SK-N-SH (cell line): Measurements from ENCODE around the gene ENKD1. TPM values are rescaled to one million over a fixed set of nuclear protein-coding genes. Genes with fewer than 3 reads are reported as not detected.

Experiments
- CTCF ChIA-PET: fragments of 300-600, 350-600 bp; formaldehyde crosslinking; extraction: SDS; loops from one replicate; lab custom pipeline; 2021; lab: Yijun Ruan, JAX
- POLR2A ChIA-PET: fragments of 350-600 bp; sonication (Branson Sonifier 250); formaldehyde crosslinking; extraction: SDS; loops from one replicate; lab custom pipeline; 2020; ENCODE audit warnings: antibody characterized with exemption, inconsistent platforms; lab: Yijun Ruan, JAX
- DNase-seq: peaks from one replicate; pipeline ENCODE4 v3.0.0; 2012
- H2AFZ ChIP-seq: fragments of 200-600 bp; sonication (generic); 2 replicates; pipeline ENCODE4 v1.8.1; 2016; ENCODE audit warnings: antibody characterized with exemption, mild to moderate bottlenecking, low read depth
- H3F3A ChIP-seq: fragments of 200-600 bp; sonication (generic); replicated peaks from 2 replicates; pipeline ENCODE3; 2016; ENCODE audit warnings: antibody characterized with exemption, mild to moderate bottlenecking; ENCODE audit not compliant: insufficient read depth
- H3K27ac ChIP-seq, 2 experiments: fragments of 200-500 bp in 1 of 2; fragments of 200-600 bp in 1 of 2; sonication (Bioruptor generic) in 1 of 2; sonication (generic), shearing (Covaris generic) in 1 of 2; 2 replicates each; pipeline versions ENCODE4 v1.5.1 to v1.6.1; 2014 to 2016; ENCODE audit warnings: low read depth in 2 of 2, inconsistent platforms in 1 of 2, low read length in 1 of 2, mild to moderate bottlenecking in 1 of 2, mixed read lengths in 1 of 2
- H3K27me3 ChIP-seq: fragments of 200-600 bp; sonication (generic), shearing (Covaris generic); 2 replicates; pipeline ENCODE4 v1.6.1; 2016; ENCODE audit warnings: mixed run types; ENCODE audit not compliant: insufficient read depth
- H3K36me3 ChIP-seq, 2 experiments: fragments of 200-500 bp in 1 of 2; fragments of 200-600 bp in 1 of 2; sonication (Bioruptor generic) in 1 of 2; sonication (generic) in 1 of 2; replicated peaks in 1 of 2; 2 replicates each; pipeline versions ENCODE3 to v1.5.1; 2014 to 2016; ENCODE audit warnings: low read length in 1 of 2, mild to moderate bottlenecking in 1 of 2; ENCODE audit not compliant: insufficient read depth in 2 of 2, control insufficient read depth in 1 of 2
- H3K4me1 ChIP-seq, 2 experiments: fragments of 200-500 bp in 1 of 2; fragments of 200-600 bp in 1 of 2; sonication (Bioruptor generic) in 1 of 2; sonication (generic), shearing (Covaris generic) in 1 of 2; 2 replicates each; pipeline versions ENCODE4 v1.5.1 to v1.6.1; 2014 to 2016; ENCODE audit warnings: low read depth in 1 of 2, low read length in 1 of 2, mixed run types in 1 of 2; ENCODE audit not compliant: insufficient read depth in 2 of 2, control insufficient read depth in 1 of 2
- H3K4me2 ChIP-seq: fragments of 200-600 bp; sonication (generic), shearing (Covaris generic); 2 replicates; pipeline ENCODE4 v1.6.1; 2017; ENCODE audit warnings: mixed run types
- H3K4me3 ChIP-seq, 2 experiments: fragments of 200-500 bp in 1 of 2; fragments of 200-600 bp in 1 of 2; sonication (Bioruptor generic) in 1 of 2; sonication (generic), shearing (Covaris generic) in 1 of 2; 2 replicates each; pipeline versions ENCODE4 v1.5.1 to v1.8.1; 2014 to 2016; ENCODE audit warnings: low read depth in 2 of 2, inconsistent platforms in 1 of 2, low read length in 1 of 2, mild to moderate bottlenecking in 1 of 2, mixed read lengths in 1 of 2, moderate library complexity in 1 of 2
- H3K79me2 ChIP-seq: fragments of 200-600 bp; sonication (generic); 2 replicates; pipeline ENCODE4 v1.8.1; 2017; ENCODE audit warnings: mild to moderate bottlenecking; ENCODE audit not compliant: insufficient read depth
- H3K9ac ChIP-seq: fragments of 200-600 bp; sonication (generic); 2 replicates; pipeline ENCODE4 v1.6.1; 2017; ENCODE audit warnings: mixed run types
- H3K9me2 ChIP-seq: fragments of 200-600 bp; sonication (generic); 2 replicates; pipeline ENCODE4 v1.6.1; 2017; ENCODE audit warnings: mixed run types
- H3K9me3 ChIP-seq: fragments of 200-600 bp; sonication (generic); 2 replicates; pipeline ENCODE4 v1.6.1; 2017; ENCODE audit warnings: mixed run types, mild to moderate bottlenecking, moderate library complexity
- H4K20me1 ChIP-seq: fragments of 200-600 bp; sonication (generic); 2 replicates; pipeline ENCODE4 v1.6.1; 2017; ENCODE audit warnings: mild to moderate bottlenecking, mixed run types; ENCODE audit not compliant: insufficient read depth
- ELF1 ChIP-seq: IDR thresholded peaks from 2 replicates; pipeline ENCODE4 v1.4.0; 2012
- EP300 ChIP-seq, 2 experiments: IDR thresholded peaks; 2 replicates each; pipeline versions ENCODE4 v1.4.0 to v1.6.1; 2012; ENCODE audit warnings: borderline replicate concordance in 1 of 2, low read depth in 1 of 2, low read length in 1 of 2
- FOSL2 ChIP-seq: IDR thresholded peaks from 2 replicates; pipeline ENCODE4 v1.4.0; 2012; ENCODE audit warnings: low read depth, mild to moderate bottlenecking, moderate library complexity, borderline replicate concordance
- FOXM1 ChIP-seq: IDR thresholded peaks from 2 replicates; pipeline ENCODE4 v1.4.0; 2012; ENCODE audit warnings: low read depth, mild to moderate bottlenecking
- GABPA ChIP-seq: IDR thresholded peaks from 2 replicates; pipeline ENCODE4 v1.4.0; 2012; ENCODE audit warnings: low read depth, mild to moderate bottlenecking
- MEF2A ChIP-seq: IDR thresholded peaks from 2 replicates; pipeline ENCODE4 v1.4.0; 2012; ENCODE audit warnings: low read depth, borderline replicate concordance
- NFIC ChIP-seq: IDR thresholded peaks from 2 replicates; pipeline ENCODE4 v1.4.0; 2012; ENCODE audit warnings: borderline replicate concordance
- POLR2AphosphoS5 ChIP-seq: IDR thresholded peaks from 2 replicates; pipeline ENCODE4 v1.6.1; 2012; ENCODE audit warnings: low read depth, low read length
- RFX5 ChIP-seq: IDR thresholded peaks from 2 replicates; pipeline ENCODE4 v1.6.1; 2012; ENCODE audit warnings: mild to moderate bottlenecking, improper control_type of control experiment, low read length
- TAF1 ChIP-seq: IDR thresholded peaks from 2 replicates; pipeline ENCODE4 v1.6.1; 2012; ENCODE audit warnings: low read depth, mild to moderate bottlenecking, low read length, moderate library complexity, borderline replicate concordance
- TEAD4 ChIP-seq: IDR thresholded peaks from 2 replicates; pipeline ENCODE4 v1.4.0; 2012; ENCODE audit warnings: mild to moderate bottlenecking, borderline replicate concordance; ENCODE audit not compliant: insufficient read depth
- YY1 ChIP-seq: IDR thresholded peaks from 2 replicates; pipeline ENCODE4 v1.4.0; 2012; ENCODE audit warnings: low read depth, mild to moderate bottlenecking
- WGBS: methylation state at CpG from one replicate; pipeline ENCODE4 v1.1.6; 2017; ENCODE audit warnings: low lambda C conversion rate; 5-methylcytosine and 5-hydroxymethylcytosine counted together
- polyA plus RNA-seq, 3 experiments: library from polyadenylated mRNA; depleted of rRNA; stranded (reverse); fragments of >200 nt; gene quantifications; 2 replicates each; pipeline ENCODE4 v1.2.3, GENCODE V29; 2012
- TF ChIP-seq, protein P1 (sequence below): fragments of 150-350 bp; IDR thresholded peaks from 2 replicates; pipeline ENCODE4 v1.6.1; 2017; ENCODE audit warnings: antibody characterized with exemption, low read length, low read depth, borderline replicate concordance
- TF ChIP-seq, protein P2 (sequence below): fragments of 150-350 bp; IDR thresholded peaks from 2 replicates; pipeline ENCODE4 v1.6.1; 2016; ENCODE audit warnings: mild to moderate bottlenecking, low read depth, low read length
- TF ChIP-seq, protein P3 (sequence below): IDR thresholded peaks from 2 replicates; pipeline ENCODE4; 2012
- TF ChIP-seq, protein P4 (sequence below): IDR thresholded peaks from 2 replicates; pipeline ENCODE4 v1.4.0; 2012; ENCODE audit warnings: low read depth, borderline replicate concordance
- TF ChIP-seq, protein P5 (sequence below): IDR thresholded peaks from 2 replicates; pipeline ENCODE4 v1.4.0; 2012; ENCODE audit warnings: low read depth, borderline replicate concordance
- TF ChIP-seq, protein P6 (sequence below): IDR thresholded peaks from 2 replicates; pipeline ENCODE4 v1.4.0; 2012; ENCODE audit warnings: low read depth

Gene ENKD1
- polyA plus RNA-seq, 1 of the 3 experiments (the other 2 are of a cell fraction): 21.0 TPM

DNA sequence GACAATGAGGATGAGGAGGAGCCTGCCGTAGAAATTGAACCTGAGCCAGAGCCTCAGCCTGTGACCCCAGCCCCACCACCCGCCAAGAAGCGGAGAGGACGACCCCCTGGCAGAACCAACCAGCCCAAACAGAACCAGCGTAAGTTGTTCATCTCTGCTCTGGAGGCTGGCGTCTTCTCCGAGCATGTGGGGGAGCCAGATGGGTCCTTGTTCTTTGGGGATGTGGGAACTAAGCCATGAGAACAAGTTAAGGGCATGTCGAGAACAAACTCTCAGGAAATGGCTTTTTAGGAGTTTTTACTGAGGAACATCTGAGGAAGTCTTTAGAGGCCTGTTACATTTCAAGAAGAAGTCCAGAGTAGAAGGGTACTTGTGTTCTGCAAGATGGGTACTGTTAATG is 29.8 kb downstream of the ENKD1 start:
- H4K20me1 ChIP-seq: no peaks in the 10 kb centered on the region
- DNase-seq: no peak
- CTCF ChIA-PET: interaction anchor here (3.1 to 16.5 kb wide), 4 partner anchors 8 to 116 kb away, joined by 11 to 263 read pairs (median 23); partner anchors contain the start of genes CARMIL2 and CTCF
- H3K9me3 ChIP-seq: no peaks in the 10 kb centered on the region
- no peak overlapping the region for H3K27ac ChIP-seq
- H2AFZ ChIP-seq: no peak overlapping the region
- no peak overlapping the region for H3K4me3 ChIP-seq
- 93% methylated on average over 8 of the region's 8 CpGs for WGBS
- POLR2A ChIA-PET: no interaction called here
- H3K79me2 ChIP-seq: peaks cover 1% of the 10 kb centered on the region; the same call in 1 of the 2 replicates
- no peak overlapping the region for H3K9ac ChIP-seq
- no peaks in the 10 kb centered on the region for H3K4me1 ChIP-seq
- no peak overlapping the region for H3K4me2 ChIP-seq
- peaks cover 28 to 37% of the 10 kb centered on the region in 2 experiments for H3K36me3 ChIP-seq
- peaks cover 4% of the 10 kb centered on the region for H3F3A ChIP-seq
- H3K9me2 ChIP-seq: no peaks in the 10 kb centered on the region
- H3K27me3 ChIP-seq: no peaks in the 10 kb centered on the region
- no peak for TF ChIP-seq FOXM1

DNA sequence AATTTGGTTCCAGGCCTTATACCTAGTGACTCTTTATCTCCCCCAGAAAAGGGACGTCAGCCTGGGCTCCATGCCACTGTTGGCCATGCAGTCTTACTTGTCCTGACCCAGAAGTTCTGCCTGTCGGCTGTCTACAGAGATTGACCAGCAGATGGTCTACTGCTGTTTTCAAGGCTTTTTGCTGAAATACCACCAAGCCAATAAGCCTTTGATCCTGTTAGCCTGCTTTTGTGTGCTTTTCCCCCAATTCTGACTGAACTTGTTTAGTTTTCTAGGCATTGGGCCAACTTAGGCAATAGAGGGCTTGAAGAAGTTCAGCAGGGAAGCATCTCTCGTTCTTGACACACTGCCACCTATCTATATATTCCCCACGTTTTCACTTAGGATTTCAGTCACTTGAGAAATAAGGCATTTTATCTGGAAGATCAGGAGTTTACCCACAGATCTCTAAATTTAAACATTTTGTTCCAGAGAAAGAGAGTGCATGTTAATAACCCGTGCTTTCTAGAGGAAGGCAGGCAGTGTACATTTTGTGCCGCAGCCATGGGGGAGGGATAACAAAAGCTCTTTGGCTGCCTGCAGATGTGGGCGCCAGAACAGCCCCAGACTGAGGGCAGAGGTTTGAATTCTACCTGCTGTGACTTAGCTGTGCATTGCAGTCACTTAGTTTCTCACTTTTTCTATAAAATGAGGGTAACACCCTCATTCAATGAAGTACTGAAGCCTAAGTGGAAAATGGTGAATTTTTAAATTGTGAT is 34.0 kb downstream of the ENKD1 start:
- peaks cover 8% of the 10 kb centered on the region for H3F3A ChIP-seq
- H3K27ac ChIP-seq: no peak overlapping the region
- no peak overlapping the region for H3K4me2 ChIP-seq
- H4K20me1 ChIP-seq: no peaks in the 10 kb centered on the region
- peaks cover 39 to 41% of the 10 kb centered on the region in 2 experiments for H3K36me3 ChIP-seq
- H3K9me2 ChIP-seq: no peaks in the 10 kb centered on the region
- ChIA-PET CTCF (interaction anchor here (1.1 to 3.2 kb wide), 6 partner anchors 12 to 310 kb away, joined by 3 to 18 read pairs (median 5); partner anchors contain the start of gene CARMIL2), POLR2A (no interaction called here)
- WGBS: 85% methylated on average over 7 of the region's 7 CpGs
- H3K4me3 ChIP-seq: no peak overlapping the region
- H3K9me3 ChIP-seq: no peaks in the 10 kb centered on the region
- no peaks in the 10 kb centered on the region for H3K4me1 ChIP-seq
- H2AFZ ChIP-seq: no peak overlapping the region
- no peak for DNase-seq
- peaks cover 3% of the 10 kb centered on the region; the same call in 1 of the 2 replicates for H3K79me2 ChIP-seq
- no peak overlapping the region for H3K9ac ChIP-seq
- no peak for TF ChIP-seq POLR2AphosphoS5
- no peak for TF ChIP-seq FOXM1
- TF ChIP-seq RFX5: no peak
- TF ChIP-seq, protein P1, sequence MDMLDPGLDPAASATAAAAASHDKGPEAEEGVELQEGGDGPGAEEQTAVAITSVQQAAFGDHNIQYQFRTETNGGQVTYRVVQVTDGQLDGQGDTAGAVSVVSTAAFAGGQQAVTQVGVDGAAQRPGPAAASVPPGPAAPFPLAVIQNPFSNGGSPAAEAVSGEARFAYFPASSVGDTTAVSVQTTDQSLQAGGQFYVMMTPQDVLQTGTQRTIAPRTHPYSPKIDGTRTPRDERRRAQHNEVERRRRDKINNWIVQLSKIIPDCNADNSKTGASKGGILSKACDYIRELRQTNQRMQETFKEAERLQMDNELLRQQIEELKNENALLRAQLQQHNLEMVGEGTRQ: no peak
- TF ChIP-seq, protein P2, sequence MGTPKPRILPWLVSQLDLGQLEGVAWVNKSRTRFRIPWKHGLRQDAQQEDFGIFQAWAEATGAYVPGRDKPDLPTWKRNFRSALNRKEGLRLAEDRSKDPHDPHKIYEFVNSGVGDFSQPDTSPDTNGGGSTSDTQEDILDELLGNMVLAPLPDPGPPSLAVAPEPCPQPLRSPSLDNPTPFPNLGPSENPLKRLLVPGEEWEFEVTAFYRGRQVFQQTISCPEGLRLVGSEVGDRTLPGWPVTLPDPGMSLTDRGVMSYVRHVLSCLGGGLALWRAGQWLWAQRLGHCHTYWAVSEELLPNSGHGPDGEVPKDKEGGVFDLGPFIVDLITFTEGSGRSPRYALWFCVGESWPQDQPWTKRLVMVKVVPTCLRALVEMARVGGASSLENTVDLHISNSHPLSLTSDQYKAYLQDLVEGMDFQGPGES: no peak
- no peak for TF ChIP-seq FOSL2
- no peak for TF ChIP-seq ELF1
- TF ChIP-seq, protein P3, sequence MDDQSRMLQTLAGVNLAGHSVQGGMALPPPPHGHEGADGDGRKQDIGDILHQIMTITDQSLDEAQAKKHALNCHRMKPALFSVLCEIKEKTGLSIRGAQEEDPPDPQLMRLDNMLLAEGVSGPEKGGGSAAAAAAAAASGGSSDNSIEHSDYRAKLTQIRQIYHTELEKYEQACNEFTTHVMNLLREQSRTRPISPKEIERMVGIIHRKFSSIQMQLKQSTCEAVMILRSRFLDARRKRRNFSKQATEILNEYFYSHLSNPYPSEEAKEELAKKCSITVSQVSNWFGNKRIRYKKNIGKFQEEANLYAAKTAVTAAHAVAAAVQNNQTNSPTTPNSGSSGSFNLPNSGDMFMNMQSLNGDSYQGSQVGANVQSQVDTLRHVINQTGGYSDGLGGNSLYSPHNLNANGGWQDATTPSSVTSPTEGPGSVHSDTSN: no peak
- TF ChIP-seq TAF1: no peak
- TF ChIP-seq GABPA: no peak
- TF ChIP-seq, protein P4, sequence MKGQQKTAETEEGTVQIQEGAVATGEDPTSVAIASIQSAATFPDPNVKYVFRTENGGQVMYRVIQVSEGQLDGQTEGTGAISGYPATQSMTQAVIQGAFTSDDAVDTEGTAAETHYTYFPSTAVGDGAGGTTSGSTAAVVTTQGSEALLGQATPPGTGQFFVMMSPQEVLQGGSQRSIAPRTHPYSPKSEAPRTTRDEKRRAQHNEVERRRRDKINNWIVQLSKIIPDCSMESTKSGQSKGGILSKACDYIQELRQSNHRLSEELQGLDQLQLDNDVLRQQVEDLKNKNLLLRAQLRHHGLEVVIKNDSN: no peak
- no peak for TF ChIP-seq TEAD4
- TF ChIP-seq, protein P5, sequence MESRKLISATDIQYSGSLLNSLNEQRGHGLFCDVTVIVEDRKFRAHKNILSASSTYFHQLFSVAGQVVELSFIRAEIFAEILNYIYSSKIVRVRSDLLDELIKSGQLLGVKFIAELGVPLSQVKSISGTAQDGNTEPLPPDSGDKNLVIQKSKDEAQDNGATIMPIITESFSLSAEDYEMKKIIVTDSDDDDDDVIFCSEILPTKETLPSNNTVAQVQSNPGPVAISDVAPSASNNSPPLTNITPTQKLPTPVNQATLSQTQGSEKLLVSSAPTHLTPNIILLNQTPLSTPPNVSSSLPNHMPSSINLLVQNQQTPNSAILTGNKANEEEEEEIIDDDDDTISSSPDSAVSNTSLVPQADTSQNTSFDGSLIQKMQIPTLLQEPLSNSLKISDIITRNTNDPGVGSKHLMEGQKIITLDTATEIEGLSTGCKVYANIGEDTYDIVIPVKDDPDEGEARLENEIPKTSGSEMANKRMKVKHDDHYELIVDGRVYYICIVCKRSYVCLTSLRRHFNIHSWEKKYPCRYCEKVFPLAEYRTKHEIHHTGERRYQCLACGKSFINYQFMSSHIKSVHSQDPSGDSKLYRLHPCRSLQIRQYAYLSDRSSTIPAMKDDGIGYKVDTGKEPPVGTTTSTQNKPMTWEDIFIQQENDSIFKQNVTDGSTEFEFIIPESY: no peak
- TF ChIP-seq, protein P6, sequence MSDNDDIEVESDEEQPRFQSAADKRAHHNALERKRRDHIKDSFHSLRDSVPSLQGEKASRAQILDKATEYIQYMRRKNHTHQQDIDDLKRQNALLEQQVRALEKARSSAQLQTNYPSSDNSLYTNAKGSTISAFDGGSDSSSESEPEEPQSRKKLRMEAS: no peak
- no peak for TF ChIP-seq EP300 (IDR thresholded peaks at IDR 0.05; ENCODE audit: borderline replicate concordance in 1 of 2, low read depth in 1 of 2, low read length in 1 of 2)
- no peak for TF ChIP-seq MEF2A
- no peak for TF ChIP-seq NFIC
- no peak for TF ChIP-seq YY1
- no peaks in the 10 kb centered on the region for H3K27me3 ChIP-seq
